HUES6 (cell line): ENCODE results near the gene AQP10.

Experiments
- H3K27ac ChIP-seq: 2 replicates; pipeline ENCODE4 v1.7.0; 2013; ENCODE audit warnings: low read depth, mild to moderate bottlenecking, low read length, inconsistent platforms
- H3K27me3 ChIP-seq: 2 replicates; pipeline ENCODE4 v1.6.1; 2013; ENCODE audit warnings: low read length; ENCODE audit not compliant: control insufficient read depth, insufficient read depth
- H3K36me3 ChIP-seq: 2 replicates; pipeline ENCODE4 v1.6.1; 2013; ENCODE audit warnings: low read length; ENCODE audit not compliant: control insufficient read depth, insufficient read depth
- H3K4me1 ChIP-seq: 2 replicates; pipeline ENCODE4 v1.6.1; 2013; ENCODE audit warnings: low read length; ENCODE audit not compliant: control insufficient read depth, insufficient read depth
- H3K4me3 ChIP-seq: 2 replicates; pipeline ENCODE4 v1.5.1; 2013; ENCODE audit warnings: low read depth, low read length
- H3K9ac ChIP-seq: one replicate; pipeline ENCODE4 v1.6.1; 2013; ENCODE audit warnings: mild to moderate bottlenecking, low read length
- H3K9me3 ChIP-seq: 2 replicates; pipeline ENCODE4 v1.6.1; 2013; ENCODE audit warnings: low read depth, low read length; ENCODE audit not compliant: control insufficient read depth, insufficient read depth

The AQP10 gene

DNA sequence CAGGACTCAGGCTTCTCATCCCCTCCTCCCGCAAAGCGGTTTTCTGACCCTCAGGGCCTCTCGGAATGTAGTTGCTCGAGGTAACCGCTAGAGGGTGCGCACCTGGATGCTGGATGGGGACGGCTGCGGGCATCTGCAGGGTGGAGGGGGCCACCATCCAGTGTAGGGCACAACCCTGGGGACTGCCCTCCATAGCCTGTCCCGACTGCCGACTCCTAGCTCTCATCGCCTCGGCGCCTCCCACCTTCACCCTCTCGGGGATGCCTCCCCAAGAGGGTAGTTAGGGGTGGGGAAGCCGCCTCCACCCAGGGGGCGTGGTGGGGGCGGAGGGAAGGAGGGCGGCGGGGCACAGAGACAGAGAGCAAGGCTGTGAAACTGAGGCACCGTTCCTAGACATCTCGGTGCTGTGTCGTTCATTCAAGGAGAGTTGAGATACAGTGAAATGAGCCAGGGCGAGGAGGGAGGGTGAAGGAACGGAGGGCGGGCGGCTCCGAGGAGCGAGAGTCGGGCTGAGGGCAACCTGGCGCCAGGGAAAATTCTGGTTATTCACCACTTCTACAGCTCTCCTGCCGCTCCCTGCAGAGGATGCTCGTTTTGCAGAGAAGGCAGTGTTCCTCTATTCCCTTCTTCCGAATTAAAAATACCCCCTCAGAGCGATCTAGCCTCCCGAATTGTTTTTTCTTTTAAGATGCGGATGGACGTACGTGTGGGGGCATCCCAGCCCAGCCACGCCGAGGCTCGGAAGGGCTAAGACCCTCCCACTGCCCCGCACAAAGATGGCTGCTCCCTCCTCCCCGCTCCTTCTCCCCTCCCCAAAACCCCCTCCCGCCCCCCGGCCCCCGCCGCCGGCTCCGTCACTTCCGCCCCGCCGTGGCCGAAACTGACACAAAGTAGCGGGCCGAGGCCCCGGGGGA, 4.0 kb downstream of the AQP10 start, which contains the start of gene ATP8B2:
ATP8B2 (plus strand) TSS at position 857 of the 914 bp plus-strand sequence. CDS start 2,617 bp downstream, outside the sequence.
- Histone ChIP-seq H3K36me3 (no peaks in the 10 kb centered on the region; the same call in 1 of the 2 replicates), H3K4me1 (peaks cover 29% of the 10 kb centered on the region), H3K4me3 (peak within 1 kb of the TSS; percentile 96), H3K27me3 (peaks cover 19% of the 10 kb centered on the region; the same call in 1 of the 2 replicates), H3K27ac (peak within 1 kb of the TSS; percentile 7; the same call in 1 of the 2 replicates), H3K9ac (peak within 1 kb of the TSS; percentile 84), H3K9me3 (no peaks in the 10 kb centered on the region)

GRCh38 chr1:154325583-154326545, 5.0 kb downstream of the AQP10 start:
- H3K36me3 ChIP-seq, result peaks cover 9% of the 10 kb centered on the region; the same call in 1 of the 2 replicates
- H3K9me3 ChIP-seq, result no peaks in the 10 kb centered on the region
- peak overlapping the region; percentile 84 for H3K9ac ChIP-seq
- H3K4me1 ChIP-seq, result peaks cover 32% of the 10 kb centered on the region
- H3K27ac ChIP-seq, result peak overlapping the region; percentile 7; the same call in 1 of the 2 replicates
- peaks cover 19% of the 10 kb centered on the region; the same call in 1 of the 2 replicates for H3K27me3 ChIP-seq
- H3K4me3 ChIP-seq, result peak overlapping the region; percentile 96

GRCh38 chr1:154326546-154327465, 5.9 kb downstream of the AQP10 start:
- Histone ChIP-seq H3K27ac (no peak overlapping the region), H3K27me3 (peaks cover 19% of the 10 kb centered on the region; the same call in 1 of the 2 replicates), H3K36me3 (peaks cover 18% of the 10 kb centered on the region), H3K4me1 (peaks cover 32% of the 10 kb centered on the region), H3K9ac (peak overlapping the region; percentile 64), H3K9me3 (no peaks in the 10 kb centered on the region), H3K4me3 (peak overlapping the region; percentile 96)

DNA sequence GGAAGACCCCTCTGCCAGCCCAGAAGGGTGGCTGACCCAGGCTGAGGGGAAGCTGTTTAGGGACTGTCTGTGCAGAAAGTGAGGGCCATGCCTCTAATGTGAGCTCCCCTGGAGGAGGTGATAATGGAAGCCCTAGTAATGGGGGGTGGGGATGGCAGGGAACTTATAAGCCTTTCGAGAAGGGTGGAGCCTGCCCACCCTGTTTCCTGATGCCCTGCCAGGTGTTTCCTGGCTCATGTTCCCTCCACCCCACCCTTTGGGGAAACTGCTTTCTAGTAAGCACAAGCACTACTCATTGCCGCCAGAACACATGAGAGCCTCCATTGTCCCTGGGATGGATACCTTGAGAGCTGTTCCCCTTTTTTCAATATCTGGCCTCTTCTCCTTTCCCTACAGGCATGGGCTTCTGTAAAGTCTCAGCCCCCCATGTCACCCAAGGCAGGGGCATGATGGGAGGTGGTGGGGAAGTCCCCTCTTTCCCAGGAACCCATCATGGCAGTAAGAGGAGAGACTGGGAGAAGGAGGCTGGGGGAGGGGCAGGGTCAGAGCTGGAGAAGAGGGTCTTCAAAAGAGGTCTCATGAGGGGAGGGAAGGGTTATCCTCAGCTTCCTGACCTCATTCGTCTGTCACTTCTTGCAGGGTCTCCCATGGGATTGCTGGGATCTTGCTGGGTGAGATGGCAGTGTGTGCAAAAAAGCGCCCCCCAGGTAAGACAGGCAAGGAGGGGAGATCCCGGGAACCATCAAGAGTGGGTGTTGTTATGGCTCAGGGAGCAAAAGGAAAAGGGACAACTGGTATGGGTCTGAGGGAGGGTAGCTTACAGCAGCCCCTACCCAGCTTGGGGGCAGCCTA, 6.8 kb downstream of the AQP10 start:
- H3K4me1 ChIP-seq, result peaks cover 32% of the 10 kb centered on the region
- H3K9ac ChIP-seq, result no peak overlapping the region
- peaks cover 27% of the 10 kb centered on the region for H3K36me3 ChIP-seq
- H3K9me3 ChIP-seq, result no peaks in the 10 kb centered on the region
- peak overlapping the region; percentile 67 for H3K4me3 ChIP-seq
- H3K27ac ChIP-seq, result no peak overlapping the region
- H3K27me3 ChIP-seq, result peaks cover 17% of the 10 kb centered on the region; the same call in 1 of the 2 replicates

DNA sequence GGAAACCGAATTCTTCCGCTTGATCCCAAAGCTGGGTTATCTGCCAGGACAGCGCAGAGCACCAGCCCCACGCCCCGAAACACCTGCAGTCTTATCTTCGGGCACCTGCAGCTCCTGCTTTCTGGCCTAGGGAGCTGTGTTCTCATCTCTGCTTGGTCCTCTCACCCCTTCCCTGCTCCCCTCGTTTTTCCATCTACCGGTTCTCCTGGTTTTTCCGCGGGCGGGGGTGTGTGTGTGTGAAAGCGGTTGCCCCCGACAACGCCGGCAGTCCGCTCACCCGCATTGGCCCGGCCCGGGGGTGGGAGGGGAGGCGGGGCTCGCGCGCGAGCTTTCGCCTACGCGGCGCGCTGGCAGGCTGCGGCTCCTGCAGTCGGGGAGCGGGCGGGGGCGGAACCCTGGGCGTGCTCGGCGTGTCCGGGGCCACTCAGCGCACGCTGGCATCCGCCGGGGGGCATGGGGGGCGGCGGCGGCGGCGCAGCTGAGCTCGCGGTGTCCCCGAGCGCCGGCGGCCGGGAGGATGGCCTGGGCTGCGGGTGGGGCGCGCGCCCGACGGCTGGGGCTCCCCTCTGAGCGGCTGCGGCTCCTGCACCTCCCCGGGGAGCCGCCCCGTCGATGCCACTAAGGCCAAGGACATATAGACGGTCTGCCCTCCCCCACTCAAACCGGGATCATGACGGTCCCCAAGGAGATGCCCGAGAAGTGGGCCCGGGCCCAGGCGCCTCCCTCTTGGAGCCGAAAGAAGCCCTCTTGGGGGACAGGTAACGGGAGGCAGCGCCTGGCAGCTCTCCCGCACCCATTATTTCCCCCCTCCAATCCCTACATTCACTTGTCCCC, 7.6 kb downstream of the AQP10 start:
- Histone ChIP-seq H3K4me1 (peaks cover 32% of the 10 kb centered on the region), H3K36me3 (peaks cover 30% of the 10 kb centered on the region), H3K27me3 (peaks cover 8% of the 10 kb centered on the region; the same call in 1 of the 2 replicates), H3K9ac (peak overlapping the region; percentile 47), H3K27ac (no peak overlapping the region), H3K4me3 (peak overlapping the region; percentile 67), H3K9me3 (no peaks in the 10 kb centered on the region)

DNA sequence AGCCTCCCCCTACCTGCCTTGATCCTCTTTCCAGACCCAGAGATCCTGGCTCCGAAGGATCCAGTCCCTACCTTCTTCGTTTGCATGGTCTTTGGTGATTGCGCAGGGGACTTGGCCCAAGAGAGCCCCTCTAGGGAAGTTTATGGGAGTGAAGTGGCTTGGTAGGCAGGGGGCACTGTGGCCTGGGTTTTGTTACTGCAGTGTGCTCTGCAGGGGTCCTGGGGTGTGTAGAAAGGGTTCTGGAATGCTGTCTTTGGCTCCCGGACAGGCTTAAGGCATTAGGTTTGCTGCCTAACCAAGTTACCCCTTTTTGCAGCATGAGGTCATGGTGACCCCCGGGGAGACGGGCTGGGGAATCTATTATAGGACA, 8.2 kb downstream of the AQP10 start:
- Histone ChIP-seq H3K27me3 (peaks cover 3% of the 10 kb centered on the region; the same call in 1 of the 2 replicates), H3K4me3 (peak overlapping the region; percentile 67), H3K27ac (no peak overlapping the region), H3K4me1 (peaks cover 32% of the 10 kb centered on the region), H3K9ac (peak overlapping the region; percentile 47), H3K9me3 (no peaks in the 10 kb centered on the region), H3K36me3 (peaks cover 34% of the 10 kb centered on the region)

GRCh38 chr1:154329551-154330131, 8.7 kb downstream of the AQP10 start:
- Histone ChIP-seq H3K27me3 (peaks cover 3% of the 10 kb centered on the region; the same call in 1 of the 2 replicates), H3K4me1 (peaks cover 32% of the 10 kb centered on the region), H3K9me3 (no peaks in the 10 kb centered on the region), H3K9ac (peak overlapping the region; percentile 29), H3K27ac (no peak overlapping the region), H3K4me3 (0 out of 2 replicates have a peak overlapping the region, but pooled peaks have one; percentile 67), H3K36me3 (peaks cover 39% of the 10 kb centered on the region)

GRCh38 chr1:154330669-154331068, 9.8 kb downstream of the AQP10 start:
- Histone ChIP-seq H3K27me3 (peaks cover 3% of the 10 kb centered on the region; the same call in 1 of the 2 replicates), H3K4me3 (no peak overlapping the region), H3K27ac (no peak overlapping the region), H3K4me1 (peaks cover 32% of the 10 kb centered on the region), H3K9me3 (no peaks in the 10 kb centered on the region), H3K36me3 (peaks cover 45% of the 10 kb centered on the region), H3K9ac (no peak overlapping the region)
